ENCODE data around the gene ATP1A4.
"Not testable (repeated sequence)": the region's sequence is repeated elsewhere in the genome, so short reads cannot be mapped to it uniquely, and the experiment has no call there.

ATP1A4 gene

DNA sequence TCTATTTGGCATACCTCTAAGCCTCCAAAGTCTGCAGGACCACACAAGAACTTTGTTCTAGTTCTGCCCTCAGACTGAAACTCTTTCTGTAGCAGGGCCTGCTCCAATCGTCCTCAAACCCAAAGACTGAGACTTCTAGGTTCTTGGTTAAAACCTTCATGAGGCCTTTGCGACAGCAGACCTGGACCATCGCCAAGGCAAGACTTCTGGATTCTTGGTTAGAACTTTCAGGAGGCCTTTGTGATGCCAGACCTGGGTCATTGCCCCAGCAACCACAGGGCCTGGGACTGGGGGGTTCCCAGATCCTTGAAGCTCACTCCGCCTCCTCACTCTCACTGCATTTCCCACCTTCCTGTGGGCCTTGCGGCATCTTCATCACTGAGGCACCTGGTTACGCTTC lies at the start of gene ATP1A4:
TSS of gene ATP1A4 (plus strand) at position 301 of the 400 bp plus-strand sequence. CDS start 438 bp downstream, outside the sequence.
- DNase-seq (ENCODE audit: low spot score), result no peak

DNA sequence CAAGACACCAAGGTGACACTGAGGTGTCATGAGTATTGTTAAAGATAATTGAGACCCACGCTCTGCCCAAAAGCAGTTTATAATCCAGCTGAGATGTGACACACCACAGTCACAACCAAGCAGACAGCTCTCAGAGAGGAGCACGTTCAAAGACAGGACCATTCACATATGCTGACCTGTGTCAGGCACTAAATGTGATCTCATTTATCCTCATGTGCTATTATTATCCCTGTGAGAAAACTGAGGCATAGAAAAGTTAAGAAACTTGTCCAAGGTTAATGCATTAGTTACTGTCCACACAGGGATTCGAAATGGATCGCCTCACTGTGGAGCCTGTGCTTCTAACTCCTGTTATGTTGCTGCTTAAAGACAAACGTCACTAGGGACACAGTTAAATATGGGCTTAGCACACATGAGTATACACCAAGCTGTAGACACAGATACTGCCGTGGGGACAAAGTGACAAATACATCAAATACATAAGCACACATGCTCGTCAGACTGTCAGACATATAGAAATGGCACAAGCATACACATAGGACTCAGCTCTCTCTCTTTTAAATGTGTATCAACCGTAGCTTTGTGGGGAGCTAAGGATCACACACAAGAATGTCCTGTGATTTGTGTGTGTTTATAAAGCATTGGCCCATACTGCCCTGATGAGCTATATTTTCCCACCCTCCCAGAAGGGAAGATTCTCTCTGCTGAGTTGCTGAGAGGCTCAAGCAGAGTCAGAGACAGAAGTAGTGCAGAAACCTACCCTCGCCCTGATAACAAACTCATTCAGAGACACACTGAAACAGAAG lies 49.5 kb upstream of the ATP1A4 start:
- DNase-seq (ENCODE audit: low spot score), result no peak

DNA sequence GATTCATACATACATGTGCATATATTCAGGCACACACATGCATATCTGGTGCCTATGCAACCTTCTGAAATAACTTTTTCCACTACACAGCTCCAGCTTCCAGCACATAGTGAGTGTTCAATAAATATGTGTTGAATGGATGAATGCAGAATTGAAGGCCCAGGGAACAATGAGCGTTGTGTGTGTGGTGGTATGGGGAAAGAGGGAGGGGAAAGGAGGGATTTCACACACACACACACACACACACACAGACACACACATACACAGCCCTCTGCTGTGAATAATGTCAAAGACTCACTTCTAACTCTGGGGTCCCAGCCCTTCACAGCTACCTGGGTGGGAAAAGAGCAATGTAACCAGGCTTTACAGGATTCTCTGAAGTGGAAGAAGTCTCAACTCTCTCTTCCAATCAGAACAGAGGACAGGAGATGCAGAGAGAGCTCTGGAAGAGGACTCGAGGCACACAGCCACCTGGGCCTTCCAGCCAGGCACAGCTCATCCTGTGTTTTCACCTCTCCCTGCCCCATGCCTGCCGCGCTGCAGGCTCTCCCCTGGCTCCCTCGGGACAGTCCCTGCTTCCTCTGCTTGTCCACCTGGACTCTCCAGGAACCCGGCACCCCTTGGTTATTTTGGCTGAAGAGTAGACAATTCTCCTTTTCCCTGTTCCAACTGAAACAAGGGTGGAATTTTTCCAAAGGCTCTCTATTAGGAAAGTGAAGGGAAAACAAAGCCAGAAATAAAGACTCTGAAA lies 47.6 kb upstream of the ATP1A4 start:
- DNase-seq (ENCODE audit: low spot score), result no peak

DNA sequence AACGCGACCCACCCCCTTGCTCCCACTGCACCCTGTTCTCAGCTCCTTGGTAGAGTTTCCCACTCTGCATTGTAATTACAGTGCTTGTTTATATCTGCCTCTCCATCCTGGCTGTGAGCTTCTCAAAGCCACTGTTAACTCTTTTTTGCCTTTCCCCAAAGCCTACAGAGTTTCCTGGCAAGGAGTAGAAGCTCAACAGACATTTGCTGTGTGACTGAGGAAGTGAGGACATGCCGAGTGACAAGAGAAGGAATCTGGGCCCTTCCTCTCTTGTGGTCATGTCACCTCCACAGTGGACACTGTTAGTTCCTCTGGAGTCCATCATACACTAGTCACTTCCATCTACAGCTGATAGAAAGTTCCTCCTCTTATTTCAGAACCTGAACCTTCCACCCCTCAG lies 46.9 kb upstream of the ATP1A4 start:
- DNase-seq (ENCODE audit: low spot score), result no peak

DNA sequence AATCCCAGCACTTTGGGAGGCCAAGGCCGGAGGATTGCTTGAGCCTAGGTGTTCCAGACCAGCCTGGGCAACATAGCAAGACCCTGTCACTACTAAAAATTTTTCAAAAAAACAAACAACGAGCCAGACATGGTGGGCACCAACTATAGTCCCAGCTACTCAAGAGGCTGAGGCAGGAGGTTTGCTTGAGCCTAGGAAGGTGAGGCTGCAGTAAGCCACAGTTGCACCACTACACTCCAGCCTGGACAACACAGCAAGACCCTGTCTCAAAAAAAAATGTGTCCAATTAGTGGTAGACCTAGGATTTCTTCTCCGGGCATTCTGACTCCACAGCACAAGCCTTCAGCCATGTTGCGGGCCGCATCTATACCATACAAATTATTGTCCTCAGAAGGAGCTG lies 46.2 kb upstream of the ATP1A4 start:
- DNase-seq (ENCODE audit: low spot score), result no peak

DNA sequence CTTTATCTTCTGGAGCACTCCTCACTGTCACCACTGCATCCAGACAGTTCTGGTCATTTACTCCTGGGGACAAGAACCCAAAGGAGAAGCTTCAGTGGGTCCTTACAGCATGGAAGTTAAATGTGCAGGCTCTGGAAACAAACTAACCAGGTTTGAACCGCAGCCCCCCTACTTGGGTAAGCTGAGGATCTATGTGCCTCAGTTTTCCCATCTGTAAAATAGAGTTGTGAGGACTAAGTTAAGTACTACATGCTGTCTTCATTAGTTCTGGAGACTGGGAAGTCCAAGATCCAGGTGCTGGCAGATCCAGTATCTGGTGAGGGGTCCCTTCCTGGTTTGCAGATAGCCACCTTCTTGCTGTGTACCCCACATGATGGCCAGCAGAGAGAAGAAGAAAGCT lies 43.9 kb upstream of the ATP1A4 start:
- DNase-seq (ENCODE audit: low spot score), result no peak

DNA sequence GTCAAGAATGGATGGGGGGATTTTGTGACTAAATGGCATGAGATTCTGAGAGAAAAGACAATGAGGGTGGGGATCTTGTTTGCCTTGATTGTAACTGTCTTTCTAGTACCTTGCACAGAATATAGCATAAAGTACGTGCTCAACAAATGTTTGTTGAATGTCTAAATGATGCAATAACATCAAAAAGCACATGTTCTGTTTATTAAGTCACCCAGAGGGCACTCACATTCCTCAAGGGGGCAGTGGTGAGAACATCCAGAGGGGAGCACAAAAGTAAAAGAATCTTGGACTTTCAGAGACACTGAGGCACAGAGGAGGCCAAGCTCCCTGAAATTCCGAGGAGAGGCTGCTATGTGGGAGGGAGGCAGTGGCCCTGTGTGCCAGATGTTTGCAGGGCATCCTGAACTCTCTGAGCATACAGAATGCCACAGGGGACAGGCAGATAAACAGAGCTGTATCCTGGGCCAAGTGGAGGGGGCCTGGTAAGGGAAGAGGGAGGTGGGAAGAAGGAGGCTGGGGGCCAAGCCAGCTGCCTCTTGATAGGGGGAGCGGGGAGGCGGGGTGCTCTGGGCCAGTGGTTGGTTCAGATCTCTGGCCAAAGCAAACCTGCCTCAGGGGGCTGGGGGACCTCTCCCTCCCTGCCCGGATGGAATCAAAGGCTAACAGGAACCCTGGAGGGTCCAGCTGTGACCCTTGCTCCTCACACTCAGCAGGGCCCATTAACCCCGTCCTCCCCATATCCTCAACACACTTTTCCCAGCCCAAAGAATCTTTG lies 42.3 kb upstream of the ATP1A4 start:
- DNase-seq (ENCODE audit: low spot score), result no peak

DNA sequence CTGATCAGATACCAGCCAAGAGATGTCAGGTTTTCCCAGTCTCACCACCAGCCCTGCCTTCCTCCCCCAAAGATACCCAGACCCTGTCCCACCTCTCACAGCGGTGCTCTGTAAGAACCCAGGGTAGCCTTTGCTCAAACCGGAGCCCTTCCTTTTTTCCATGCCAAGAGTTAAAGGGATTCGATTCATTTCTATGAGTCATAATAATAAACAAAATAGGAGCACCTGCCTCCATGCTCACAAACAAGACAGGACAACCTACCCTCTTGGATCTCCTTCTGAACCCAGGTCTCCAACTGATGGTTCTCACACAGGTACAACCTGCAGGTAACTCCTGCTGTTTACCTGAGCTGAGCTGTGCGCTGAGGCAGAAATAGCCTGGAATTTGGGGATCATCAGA lies 41.7 kb upstream of the ATP1A4 start:
- DNase-seq (ENCODE audit: low spot score), result no peak

DNA sequence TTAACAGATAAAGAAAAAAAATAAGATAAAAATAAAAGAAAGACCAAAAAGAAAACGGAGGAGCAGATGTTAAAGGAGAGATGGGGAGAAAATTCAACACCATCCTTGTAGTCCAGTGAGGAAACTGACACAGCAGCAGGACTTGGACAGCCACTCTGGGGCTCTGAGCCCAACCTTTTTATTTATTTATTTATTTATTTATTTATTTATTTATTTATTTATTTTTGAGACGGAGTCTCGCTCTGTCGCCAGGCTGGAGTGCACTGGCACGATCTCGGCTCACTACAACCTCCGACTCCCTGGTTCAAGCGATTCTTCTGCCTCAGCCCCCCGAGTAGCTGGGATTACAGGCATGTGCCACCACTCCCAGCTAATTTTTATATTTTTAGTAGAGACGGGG lies 39.9 kb upstream of the ATP1A4 start:
- DNase-seq (ENCODE audit: low spot score), result not testable (repeated sequence)

DNA sequence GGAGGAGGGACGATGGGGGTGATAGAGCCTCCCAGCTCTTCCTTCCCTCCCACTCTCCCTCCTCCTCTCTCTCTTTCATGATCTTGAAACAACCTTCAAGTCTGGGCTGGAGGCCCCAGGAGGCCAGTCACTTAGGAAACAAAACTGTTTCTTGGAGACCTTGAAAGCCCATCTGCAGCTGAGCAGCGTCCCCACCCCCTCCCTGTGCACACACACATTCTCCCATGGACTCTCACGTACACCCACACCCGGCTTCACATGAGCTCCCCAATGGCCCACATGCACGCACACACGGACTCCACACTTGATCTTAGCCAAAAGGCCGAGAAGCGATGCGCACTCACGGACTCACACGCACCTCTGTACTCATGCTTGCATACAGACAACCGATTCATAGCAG lies 39.0 kb upstream of the ATP1A4 start:
- DNase-seq (ENCODE audit: low spot score), result no peak

DNA sequence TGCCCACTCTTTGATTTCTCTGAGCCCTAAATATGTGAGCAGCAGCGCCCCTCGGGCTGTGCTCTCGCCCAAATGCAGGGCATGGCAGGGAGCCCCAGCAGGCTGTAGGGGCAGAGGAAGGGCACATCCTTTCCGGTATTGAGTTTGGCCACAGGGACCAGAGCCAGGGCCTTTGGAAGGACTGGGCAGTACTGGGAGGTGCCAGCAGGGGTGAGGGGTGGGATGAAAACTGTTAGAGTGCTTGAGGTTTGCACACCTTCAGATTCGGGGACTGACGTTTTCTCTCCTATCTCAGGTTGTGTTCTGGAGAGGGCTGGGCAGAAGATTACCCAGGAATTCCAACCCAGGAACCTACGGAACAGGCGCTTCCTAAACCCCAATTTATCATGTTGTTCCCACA lies 38.0 kb upstream of the ATP1A4 start:
- no peak for DNase-seq (ENCODE audit: low spot score)

DNA sequence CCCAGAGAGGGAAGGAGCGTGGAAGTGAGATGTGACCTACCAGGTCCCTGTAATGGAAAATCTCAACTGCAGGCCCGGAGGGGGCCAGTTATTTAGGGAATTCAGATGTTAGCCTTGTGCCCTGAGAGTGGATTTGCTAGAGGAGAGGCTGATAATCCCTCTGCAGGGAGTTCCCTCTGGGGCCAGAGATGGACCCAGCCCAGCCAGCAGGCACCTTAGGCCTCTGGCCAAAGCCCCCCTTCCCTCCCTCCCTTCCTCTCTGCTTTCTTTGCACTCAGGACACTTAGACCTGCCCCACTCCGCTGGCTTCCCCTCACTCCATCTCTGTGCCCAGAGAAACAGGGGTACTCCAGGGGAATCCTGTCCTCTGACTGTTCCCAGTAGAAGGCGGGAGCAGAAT lies 37.3 kb upstream of the ATP1A4 start:
- no peak for DNase-seq (ENCODE audit: low spot score)

DNA sequence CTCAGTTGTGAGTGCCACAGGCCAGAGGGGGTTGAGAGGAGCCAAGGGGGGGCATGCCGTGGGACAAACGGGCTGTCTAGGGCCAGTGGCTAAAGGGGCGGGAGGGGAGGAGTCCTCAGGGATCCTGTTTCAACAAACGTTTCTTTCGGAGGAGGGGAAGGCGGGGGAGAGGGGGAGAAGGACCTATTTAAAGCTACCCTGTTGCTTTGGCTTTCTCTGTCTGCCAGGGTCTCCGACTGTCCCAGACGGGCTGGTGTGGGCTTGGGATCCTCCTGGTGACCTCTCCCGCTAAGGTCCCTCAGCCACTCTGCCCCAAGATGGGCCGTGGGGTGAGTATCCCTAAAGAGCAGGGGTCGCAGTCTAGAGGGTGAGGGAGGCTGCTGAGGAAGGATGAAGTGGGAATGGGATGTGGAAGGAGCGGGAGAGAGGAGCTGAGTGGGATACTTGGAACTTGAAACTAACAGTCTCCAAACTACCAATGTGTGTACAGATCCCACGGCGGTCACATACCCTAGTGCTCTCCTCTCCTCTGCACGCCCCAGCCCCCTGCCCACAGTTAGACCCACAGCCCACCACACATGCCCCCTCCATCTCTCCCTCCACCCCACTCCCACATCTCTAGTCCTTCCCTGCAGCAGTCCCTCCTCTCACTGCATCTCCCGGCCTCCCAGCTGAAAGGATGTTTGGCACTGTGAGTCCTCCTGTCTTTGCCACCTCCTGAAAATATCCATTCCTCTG lies 35.7 kb upstream of the ATP1A4 start, which contains the start of gene ATP1A2:
TSS of gene ATP1A2 (plus strand) at position 215 of the 738 bp plus-strand sequence. CDS start at position 318, 103 bp downstream.
- DNase-seq (ENCODE audit: low spot score), result no peak

DNA sequence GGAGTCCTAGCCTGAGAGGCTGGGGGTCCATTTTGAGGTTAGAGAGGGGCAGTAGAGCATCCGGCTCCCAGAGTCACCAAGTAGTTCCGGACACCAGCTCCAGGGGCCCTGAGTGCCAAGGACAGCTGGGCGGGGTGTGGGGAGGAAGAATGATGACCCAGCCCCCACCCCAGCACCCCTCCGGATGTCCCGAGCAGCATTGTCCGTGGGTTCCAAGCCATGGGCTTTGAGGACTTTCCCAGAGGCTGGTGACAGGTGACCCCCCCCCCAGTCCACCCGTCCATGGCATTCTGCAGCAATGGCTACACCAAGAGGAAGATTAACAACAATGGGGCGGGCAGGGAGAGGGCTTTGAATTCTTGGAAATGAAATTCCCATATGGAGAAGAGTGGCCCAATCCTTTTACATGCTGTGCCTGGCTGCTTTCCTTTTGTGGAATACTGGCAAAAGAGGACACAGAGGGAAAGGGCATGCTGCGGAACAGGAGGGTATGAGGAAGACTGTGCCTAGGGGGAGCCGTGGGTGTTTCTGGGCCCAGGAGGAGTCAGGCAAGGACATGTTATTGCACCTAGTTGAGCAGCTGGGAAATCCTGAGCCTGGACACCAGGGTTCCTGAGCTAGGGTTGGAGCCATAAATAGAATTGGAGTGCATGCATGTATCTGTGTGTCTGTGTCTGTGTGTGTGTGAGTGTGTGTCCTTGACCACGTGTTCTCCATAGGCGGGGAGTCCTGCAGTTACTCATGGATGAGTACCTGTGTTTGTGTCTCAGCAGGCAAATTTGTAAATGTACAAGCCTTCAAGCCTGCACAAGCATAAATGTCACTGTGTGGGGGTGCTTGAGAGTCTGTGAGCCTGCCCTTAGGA lies 34.9 kb upstream of the ATP1A4 start:
- no peak for DNase-seq (ENCODE audit: low spot score)

DNA sequence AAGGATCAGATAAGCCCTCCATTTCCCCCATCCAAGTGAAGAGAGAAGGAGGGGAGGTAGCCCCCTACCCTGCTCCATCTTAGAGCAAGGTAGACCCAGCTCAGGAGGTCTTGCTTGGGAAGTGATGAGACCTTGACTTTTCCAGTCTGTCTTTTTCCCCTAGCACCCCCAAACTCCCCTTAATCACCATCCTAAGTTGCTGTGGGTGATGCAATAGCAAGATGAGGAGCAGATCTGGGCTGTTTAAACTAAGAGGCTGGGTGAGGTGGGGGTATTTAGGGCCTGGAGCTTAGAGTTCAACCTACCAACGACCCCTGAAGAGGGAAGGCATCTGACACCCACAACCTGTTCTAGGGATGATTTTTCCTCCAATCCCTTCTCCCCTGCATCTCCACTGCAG lies 34.1 kb upstream of the ATP1A4 start:
- DNase-seq (ENCODE audit: low spot score), result no peak

DNA sequence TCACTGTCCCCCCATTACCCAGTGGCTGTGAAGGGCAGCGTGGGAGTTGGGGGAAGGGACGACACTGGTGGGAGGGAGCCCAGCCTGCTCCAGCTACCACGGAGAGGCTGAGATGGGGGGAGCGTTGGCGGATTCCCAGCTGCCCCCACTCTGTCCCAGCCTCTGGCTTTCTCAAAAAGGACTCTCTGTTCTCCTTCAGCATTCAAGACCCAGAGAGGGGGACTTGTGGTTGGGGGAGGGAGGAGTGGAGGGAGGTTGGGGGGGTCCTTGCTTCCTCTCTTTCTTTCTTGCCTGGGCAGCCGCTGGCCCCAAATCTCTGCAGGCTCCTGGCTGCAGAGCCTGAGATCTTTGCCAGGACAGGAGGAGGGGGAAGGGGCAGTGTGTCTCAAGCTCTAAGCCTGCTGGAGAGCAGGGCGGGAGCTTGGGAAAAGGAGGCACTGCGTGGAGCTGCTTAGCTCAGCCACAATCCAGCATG lies 33.7 kb upstream of the ATP1A4 start:
- no peak for DNase-seq (ENCODE audit: low spot score)

DNA sequence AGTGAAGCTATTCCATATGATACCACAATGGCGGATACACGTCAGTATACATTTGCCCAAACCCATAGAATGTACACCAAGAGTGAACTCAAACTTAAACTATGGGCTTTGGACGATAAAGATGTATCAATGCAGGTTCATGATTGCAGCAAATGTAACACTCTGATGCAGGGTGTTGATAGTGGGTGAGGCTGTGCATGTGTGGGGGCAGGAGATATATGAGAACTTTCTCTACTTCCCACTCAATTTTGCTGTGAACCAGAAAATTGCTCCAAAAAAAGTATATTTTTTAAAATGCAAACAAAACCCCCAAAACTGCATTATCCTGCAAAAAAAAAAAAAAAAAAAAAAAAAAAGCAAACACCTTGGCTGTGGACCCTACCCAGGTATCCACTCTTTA lies 32.5 kb upstream of the ATP1A4 start:
- no peak for DNase-seq (ENCODE audit: low spot score)

DNA sequence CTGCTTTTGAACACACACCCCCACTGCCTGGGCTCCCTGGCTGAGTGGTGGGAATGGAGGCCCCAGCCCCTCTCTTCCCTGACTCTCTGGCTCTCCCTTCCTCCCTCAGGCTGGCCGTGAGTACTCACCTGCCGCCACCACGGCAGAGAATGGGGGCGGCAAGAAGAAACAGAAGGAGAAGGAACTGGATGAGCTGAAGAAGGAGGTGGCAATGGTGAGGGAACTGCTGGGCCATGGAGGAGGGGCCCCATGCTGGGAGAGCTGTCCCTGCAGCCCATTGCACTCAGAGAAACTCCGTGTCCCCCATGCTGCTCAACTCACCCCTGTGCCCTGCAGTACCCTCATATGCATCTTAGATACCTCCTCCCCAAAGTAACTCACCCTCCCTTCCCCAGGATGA lies 30.6 kb upstream of the ATP1A4 start:
- no peak for DNase-seq (ENCODE audit: low spot score)

DNA sequence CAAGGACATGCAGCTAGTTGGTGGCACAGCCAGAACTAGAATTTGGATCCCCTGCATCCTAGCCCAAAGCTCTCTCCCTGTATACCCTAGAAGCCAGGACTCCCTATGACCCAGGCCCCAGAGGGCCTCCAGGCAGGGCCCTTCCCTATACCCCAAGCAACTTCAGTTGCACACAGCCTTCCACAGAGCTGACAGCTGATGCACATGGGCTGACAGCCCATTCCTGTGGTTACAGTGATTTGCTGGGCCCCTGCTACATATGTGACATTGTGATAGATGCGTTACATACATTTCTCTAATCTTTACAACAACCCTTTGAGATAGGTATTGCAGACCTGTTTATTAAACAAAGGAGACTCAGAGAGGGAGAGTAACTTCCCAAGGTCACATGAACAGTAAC lies 30.0 kb upstream of the ATP1A4 start:
- DNase-seq (ENCODE audit: low spot score), result no peak

DNA sequence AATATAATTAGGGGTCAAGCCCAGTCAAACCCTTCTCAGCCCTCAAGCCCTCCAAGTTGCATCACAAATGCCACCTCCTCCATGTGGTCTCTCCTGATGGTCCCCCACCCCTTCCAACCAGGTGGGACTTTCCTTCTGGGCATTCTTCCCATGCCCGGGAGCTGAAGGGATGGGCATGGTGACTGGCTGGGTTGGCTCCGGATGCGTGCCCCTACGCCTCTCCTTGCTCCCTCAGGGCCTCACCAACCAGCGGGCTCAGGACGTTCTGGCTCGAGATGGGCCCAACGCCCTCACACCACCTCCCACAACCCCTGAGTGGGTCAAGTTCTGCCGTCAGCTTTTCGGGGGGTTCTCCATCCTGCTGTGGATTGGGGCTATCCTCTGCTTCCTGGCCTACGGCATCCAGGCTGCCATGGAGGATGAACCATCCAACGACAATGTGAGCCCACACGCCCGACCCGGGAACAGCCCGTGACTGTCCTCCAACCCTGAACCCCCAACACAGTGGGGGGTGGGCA lies 28.4 kb upstream of the ATP1A4 start:
- DNase-seq (ENCODE audit: low spot score), result no peak

DNA sequence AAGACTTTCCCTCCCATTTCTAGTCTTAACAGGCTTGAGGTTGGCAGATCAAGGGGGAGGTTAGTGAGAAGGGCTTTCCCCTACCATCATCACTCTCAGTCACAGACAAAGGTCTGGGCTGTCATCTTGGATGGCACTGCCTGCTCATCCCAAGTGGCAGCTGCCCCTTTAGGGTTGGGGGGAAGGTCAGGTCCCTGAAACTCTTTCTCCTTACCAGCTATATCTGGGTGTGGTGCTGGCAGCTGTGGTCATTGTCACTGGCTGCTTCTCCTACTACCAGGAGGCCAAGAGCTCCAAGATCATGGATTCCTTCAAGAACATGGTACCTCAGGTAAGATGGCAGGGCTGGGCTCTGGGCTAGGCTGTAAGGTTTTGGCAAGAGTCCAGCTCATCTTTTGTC lies 27.7 kb upstream of the ATP1A4 start:
- no peak for DNase-seq (ENCODE audit: low spot score)

All from left forelimb (tissue), 1 donor.